Suppressor macrophage (primary cell): ENCODE data around the gene TNRC18.
"Not testable (repeated sequence)": the region's sequence is repeated elsewhere in the genome, so short reads cannot be mapped to it uniquely, and the experiment has no call there.

ENCODE experiments used
- DNase-seq, 4 experiments: peaks; one replicate each; pipeline ENCODE4 v3.0.0-alpha.2; 2020 to 2022

Gene TNRC18

GRCh38 chr7:5289355-5289754 lies 134.3 kb downstream of the TNRC18 start:
- DNase-seq: no peak

GRCh38 chr7:5288560-5288959 lies 135.1 kb downstream of the TNRC18 start:
- DNase-seq: not testable (repeated sequence)

- DNase-seq: no peak
Measured at GRCh38 chr7:5287802-5288201, 135.8 kb downstream of the TNRC18 start.

- not testable (repeated sequence) for DNase-seq
Measured at GRCh38 chr7:5287373-5287772, 136.3 kb downstream of the TNRC18 start.

- no peak for DNase-seq
Measured at GRCh38 chr7:5286933-5287332, 136.7 kb downstream of the TNRC18 start.

- DNase-seq: peak; percentile 14 to 61 (median 38)
Measured at GRCh38 chr7:5284304-5285281, 139.0 kb downstream of the TNRC18 start.

- DNase-seq: peak in 1 of 4 experiments; percentile 33
Measured at GRCh38 chr7:5283421-5284303, 140.0 kb downstream of the TNRC18 start.

GRCh38 chr7:5282543-5283316 lies 140.9 kb downstream of the TNRC18 start, which contains the start of gene SLC29A4:
Gene SLC29A4 (plus strand): TSS chr7:5282943. CDS start chr7:5287817, 4,874 bp downstream.
- peak; percentile 20 to 67 (median 40) for DNase-seq

GRCh38 chr7:5281598-5282500 lies 141.8 kb downstream of the TNRC18 start:
- not testable (repeated sequence) for DNase-seq

GRCh38 chr7:5279734-5280133 lies 143.9 kb downstream of the TNRC18 start:
- DNase-seq: no peak

GRCh38 chr7:5278766-5279165 lies 144.9 kb downstream of the TNRC18 start:
- DNase-seq: no peak

GRCh38 chr7:5276611-5277010 lies 147.0 kb downstream of the TNRC18 start:
- DNase-seq: no peak

- DNase-seq: not testable (repeated sequence)
Measured at GRCh38 chr7:5276123-5276522, 147.5 kb downstream of the TNRC18 start.

- DNase-seq: not testable (repeated sequence)
Measured at GRCh38 chr7:5275510-5275909, 148.1 kb downstream of the TNRC18 start.

GRCh38 chr7:5274985-5275431 lies 148.6 kb downstream of the TNRC18 start:
- not testable (repeated sequence) for DNase-seq

- DNase-seq: no peak
Measured at GRCh38 chr7:5274441-5274840, 149.2 kb downstream of the TNRC18 start.

GRCh38 chr7:5273831-5274405 lies 149.7 kb downstream of the TNRC18 start:
- not testable (repeated sequence) for DNase-seq

- no peak for DNase-seq
Measured at GRCh38 chr7:5270788-5271187, 152.8 kb downstream of the TNRC18 start.

- not testable (repeated sequence) for DNase-seq
Measured at GRCh38 chr7:5269992-5270657, 153.5 kb downstream of the TNRC18 start.

GRCh38 chr7:5267829-5268228 lies 155.8 kb downstream of the TNRC18 start:
- DNase-seq: peak; percentile 85 to 92 (median 90)
